ENCODE data around the gene INIP. TPM values are rescaled to one million over a fixed set of nuclear protein-coding genes. Genes with fewer than 3 reads are reported as not detected.

INIP gene
- total and polyA plus RNA-seq, 2 of the 13 experiments (the other 11 are each of a cell fraction or from before 2014, with no cell fraction given): 13.6 to 28.6 TPM

DNA sequence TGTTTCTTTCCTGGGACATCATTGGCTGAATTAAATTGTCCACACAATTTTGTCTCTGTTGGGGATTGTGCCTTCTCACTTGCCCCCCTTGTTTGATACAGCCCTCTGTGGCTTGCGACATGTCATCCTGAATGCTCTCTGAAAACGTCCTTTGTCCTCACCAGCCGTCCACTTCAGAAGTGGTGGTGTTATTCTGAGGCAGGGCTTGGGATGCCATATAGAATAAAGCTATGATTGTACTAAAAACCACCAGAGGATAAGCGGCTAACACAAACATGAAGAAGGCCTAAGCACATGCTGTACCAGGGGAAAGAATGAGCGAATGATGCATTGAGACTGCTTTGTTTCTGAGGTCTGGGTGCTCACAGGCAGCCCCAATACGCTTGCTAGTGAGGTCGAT, 29.2 kb upstream of the INIP start:
- Histone ChIP-seq H3K27me3 (ENCODE audit: control insufficient read depth in 1 of 2, insufficient read depth in 2 of 2, low read length in 2 of 2) (no peaks in the 10 kb centered on the region; a peak in 1 of 5 replicates), H3K4me3 (replicated peaks in 1 of 3; ENCODE audit: insufficient read depth in 1 of 3, low read depth in 2 of 3, low read length in 3 of 3) (peak overlapping the region in 1 of 3 experiments; percentile 9; a peak in 1 of 6 replicates), H3K4me1 (ENCODE audit: insufficient read depth, low read length) (peaks cover 46% of the 10 kb centered on the region), H3K27ac (ENCODE audit: extremely low read length, insufficient read depth, low read length) (peak overlapping the region; percentile 72), H3K9ac (ENCODE audit: insufficient read depth, low read depth, low read length) (peak overlapping the region; percentile 60), H3K36me3 (replicated peaks in 1 of 2; ENCODE audit: control insufficient read depth in 1 of 2, insufficient read depth in 2 of 2, low read length in 2 of 2) (no peaks in the 10 kb centered on the region), H3K9me3 (ENCODE audit: low read length) (no peaks in the 10 kb centered on the region), H3K4me2 (ENCODE audit: low read depth, low read length) (peak overlapping the region; percentile 59), H4K20me1 (ENCODE audit: insufficient read depth, low read length) (no peaks in the 10 kb centered on the region), H2AFZ (ENCODE audit: low read length) (no peak overlapping the region), H3K79me2 (ENCODE audit: insufficient read depth, low read length) (peaks cover 10% of the 10 kb centered on the region)
- intact Hi-C loops (cut with micrococcal nuclease; ENCODE audit: unreplicated experiment) (loop anchor here (1.0 kb wide), 3 partner anchors 15 to 46 kb away; partner anchors contain the start of gene INIP), in situ Hi-C loops (cut with HindIII; ENCODE audit: extremely low pct_ligation_motif_present, low pct_unique_long_range_greater_than_20kb) (loop anchor here (10.0 kb wide), 1 partner anchor 48 kb away; no protein-coding TSS in a partner anchor)
- ChIA-PET POLR2A (interaction anchor here (0.9 to 2.7 kb wide), 3 partner anchors 14 to 18 kb away, joined by 3 to 20 read pairs (median 3); no protein-coding TSS in a partner anchor), CTCF (ENCODE audit: low intra/inter-chr PET ratio, low total read pairs) (no interaction called here)
- FAIRE-seq (peak; percentile 66), DNase-seq (ENCODE audit: low spot score) (peak; percentile 93), ATAC-seq (peak; percentile 59)
- BruUV-seq (replicated peaks): no TSS peak
- WGBS (ENCODE audit: low lambda C conversion rate): 8% methylated on average over 6 of the region's 7 CpGs
- TF ChIP-seq SOX6 (IDR thresholded peaks at IDR 0.05): no peak
- peak; percentile 42; the same call in 1 of the 2 replicates for TF ChIP-seq SOX6 (CRISPR knock-in tag; IDR thresholded peaks at IDR 0.05)
- no peak for TF ChIP-seq CBX5 (CRISPR knock-in tag; IDR thresholded peaks at IDR 0.05; ENCODE audit: borderline replicate concordance)
- 0 out of 2 replicates have a peak, but pooled peaks have one; percentile 36 for TF ChIP-seq ELF4 (CRISPR knock-in tag; IDR thresholded peaks at IDR 0.05; ENCODE audit: borderline replicate concordance)
- no peak for TF ChIP-seq MTF2 (CRISPR knock-in tag; IDR thresholded peaks at IDR 0.05; ENCODE audit: borderline replicate concordance)
- no peak for TF ChIP-seq FOXA1 (IDR thresholded peaks at IDR 0.05)
- TF ChIP-seq FOXA1 (CRISPR knock-in tag; IDR thresholded peaks at IDR 0.05): no peak
- TF ChIP-seq RXRB (CRISPR knock-in tag; IDR thresholded peaks at IDR 0.05; ENCODE audit: borderline replicate concordance): peak; percentile 32; the same call in 1 of the 2 replicates
- TF ChIP-seq ELF1 (CRISPR knock-in tag; IDR thresholded peaks at IDR 0.05): no peak; the same call in 1 of the 2 replicates
- TF ChIP-seq ZFY (CRISPR knock-in tag; IDR thresholded peaks at IDR 0.05): peak; percentile 24; the same call in 1 of the 2 replicates
- no peak for TF ChIP-seq ISX (CRISPR knock-in tag; conservative IDR thresholded peaks at IDR 0.05)
- TF ChIP-seq BRCA1 (CRISPR knock-in tag; IDR thresholded peaks at IDR 0.05): no peak
- TF ChIP-seq, protein P1, sequence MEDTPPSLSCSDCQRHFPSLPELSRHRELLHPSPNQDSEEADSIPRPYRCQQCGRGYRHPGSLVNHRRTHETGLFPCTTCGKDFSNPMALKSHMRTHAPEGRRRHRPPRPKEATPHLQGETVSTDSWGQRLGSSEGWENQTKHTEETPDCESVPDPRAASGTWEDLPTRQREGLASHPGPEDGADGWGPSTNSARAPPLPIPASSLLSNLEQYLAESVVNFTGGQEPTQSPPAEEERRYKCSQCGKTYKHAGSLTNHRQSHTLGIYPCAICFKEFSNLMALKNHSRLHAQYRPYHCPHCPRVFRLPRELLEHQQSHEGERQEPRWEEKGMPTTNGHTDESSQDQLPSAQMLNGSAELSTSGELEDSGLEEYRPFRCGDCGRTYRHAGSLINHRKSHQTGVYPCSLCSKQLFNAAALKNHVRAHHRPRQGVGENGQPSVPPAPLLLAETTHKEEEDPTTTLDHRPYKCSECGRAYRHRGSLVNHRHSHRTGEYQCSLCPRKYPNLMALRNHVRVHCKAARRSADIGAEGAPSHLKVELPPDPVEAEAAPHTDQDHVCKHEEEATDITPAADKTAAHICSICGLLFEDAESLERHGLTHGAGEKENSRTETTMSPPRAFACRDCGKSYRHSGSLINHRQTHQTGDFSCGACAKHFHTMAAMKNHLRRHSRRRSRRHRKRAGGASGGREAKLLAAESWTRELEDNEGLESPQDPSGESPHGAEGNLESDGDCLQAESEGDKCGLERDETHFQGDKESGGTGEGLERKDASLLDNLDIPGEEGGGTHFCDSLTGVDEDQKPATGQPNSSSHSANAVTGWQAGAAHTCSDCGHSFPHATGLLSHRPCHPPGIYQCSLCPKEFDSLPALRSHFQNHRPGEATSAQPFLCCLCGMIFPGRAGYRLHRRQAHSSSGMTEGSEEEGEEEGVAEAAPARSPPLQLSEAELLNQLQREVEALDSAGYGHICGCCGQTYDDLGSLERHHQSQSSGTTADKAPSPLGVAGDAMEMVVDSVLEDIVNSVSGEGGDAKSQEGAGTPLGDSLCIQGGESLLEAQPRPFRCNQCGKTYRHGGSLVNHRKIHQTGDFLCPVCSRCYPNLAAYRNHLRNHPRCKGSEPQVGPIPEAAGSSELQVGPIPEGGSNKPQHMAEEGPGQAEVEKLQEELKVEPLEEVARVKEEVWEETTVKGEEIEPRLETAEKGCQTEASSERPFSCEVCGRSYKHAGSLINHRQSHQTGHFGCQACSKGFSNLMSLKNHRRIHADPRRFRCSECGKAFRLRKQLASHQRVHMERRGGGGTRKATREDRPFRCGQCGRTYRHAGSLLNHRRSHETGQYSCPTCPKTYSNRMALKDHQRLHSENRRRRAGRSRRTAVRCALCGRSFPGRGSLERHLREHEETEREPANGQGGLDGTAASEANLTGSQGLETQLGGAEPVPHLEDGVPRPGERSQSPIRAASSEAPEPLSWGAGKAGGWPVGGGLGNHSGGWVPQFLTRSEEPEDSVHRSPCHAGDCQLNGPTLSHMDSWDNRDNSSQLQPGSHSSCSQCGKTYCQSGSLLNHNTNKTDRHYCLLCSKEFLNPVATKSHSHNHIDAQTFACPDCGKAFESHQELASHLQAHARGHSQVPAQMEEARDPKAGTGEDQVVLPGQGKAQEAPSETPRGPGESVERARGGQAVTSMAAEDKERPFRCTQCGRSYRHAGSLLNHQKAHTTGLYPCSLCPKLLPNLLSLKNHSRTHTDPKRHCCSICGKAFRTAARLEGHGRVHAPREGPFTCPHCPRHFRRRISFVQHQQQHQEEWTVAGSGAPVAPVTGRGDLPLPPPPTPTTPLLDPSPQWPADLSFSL (CRISPR knock-in tag; IDR thresholded peaks at IDR 0.05): no peak
- TF ChIP-seq, protein P2, sequence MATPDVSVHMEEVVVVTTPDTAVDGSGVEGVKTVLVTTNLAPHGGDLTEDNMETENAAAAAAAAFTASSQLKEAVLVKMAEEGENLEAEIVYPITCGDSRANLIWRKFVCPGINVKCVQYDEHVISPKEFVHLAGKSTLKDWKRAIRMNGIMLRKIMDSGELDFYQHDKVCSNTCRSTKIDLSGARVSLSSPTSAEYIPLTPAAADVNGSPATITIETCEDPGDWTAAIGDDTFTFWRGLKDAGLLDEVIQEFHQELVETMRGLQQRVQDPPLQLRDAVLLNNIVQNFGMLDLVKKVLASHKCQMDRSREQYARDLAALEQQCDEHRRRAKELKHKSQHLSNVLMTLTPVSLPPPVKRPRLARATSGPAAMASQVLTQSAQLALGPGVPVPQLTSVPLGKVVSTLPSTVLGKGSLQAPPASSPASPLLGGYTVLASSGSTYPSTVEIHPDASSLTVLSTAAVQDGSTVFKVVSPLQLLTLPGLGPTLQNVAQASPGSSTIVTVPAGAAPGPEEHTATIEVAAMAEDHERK (CRISPR knock-in tag; IDR thresholded peaks at IDR 0.05; ENCODE audit: low read depth): no peak
- 0 out of 2 replicates have a peak, but pooled peaks have one; percentile 26 for TF ChIP-seq ZNF331 (CRISPR knock-in tag; IDR thresholded peaks at IDR 0.05)
- peak; percentile 59; the same call in 1 of the 2 replicates for TF ChIP-seq SOX5 (CRISPR knock-in tag; IDR thresholded peaks at IDR 0.05; ENCODE audit: borderline replicate concordance)
- no peak for TF ChIP-seq CCDC6 (CRISPR knock-in tag; IDR thresholded peaks at IDR 0.05)
- no peak for TF ChIP-seq ZSCAN12 (CRISPR knock-in tag; IDR thresholded peaks at IDR 0.05)
- peak; percentile 54; the same call in 1 of the 2 replicates for TF ChIP-seq SAP130 (CRISPR knock-in tag; IDR thresholded peaks at IDR 0.05; ENCODE audit: low read depth)
- no peak for TF ChIP-seq ZNF773 (CRISPR knock-in tag; IDR thresholded peaks at IDR 0.05; ENCODE audit: borderline replicate concordance)
